ENCODE results near the gene UBR1. TPM values are rescaled to one million over a fixed set of nuclear protein-coding genes. Genes with fewer than 3 reads are reported as not detected.

Gene UBR1
- total RNA-seq (2014; rRNA removed; shearing (Covaris generic)) (19.8 and 20.7 TPM in 2 replicates), total RNA-seq (2022) (33.5 and 38.9 TPM in 2 replicates), Bru-seq, nascent RNA (percentile 81 among the genes with signal in this experiment), BruChase-seq, experiment 1, labeled RNA remaining after a 6-hour chase (percentile 73 among the genes with signal in this experiment), BruChase-seq, experiment 2, labeled RNA remaining after a 2-hour chase (percentile 74 among the genes with signal in this experiment)
- long read RNA-seq, full-length matches to known transcripts = 3 of 14 reads
- long read RNA-seq, partial matches to known transcripts = 5 of 14 reads
- long read RNA-seq, other reads (novel, unspliced or antisense) = 6 of 14 reads

DNA sequence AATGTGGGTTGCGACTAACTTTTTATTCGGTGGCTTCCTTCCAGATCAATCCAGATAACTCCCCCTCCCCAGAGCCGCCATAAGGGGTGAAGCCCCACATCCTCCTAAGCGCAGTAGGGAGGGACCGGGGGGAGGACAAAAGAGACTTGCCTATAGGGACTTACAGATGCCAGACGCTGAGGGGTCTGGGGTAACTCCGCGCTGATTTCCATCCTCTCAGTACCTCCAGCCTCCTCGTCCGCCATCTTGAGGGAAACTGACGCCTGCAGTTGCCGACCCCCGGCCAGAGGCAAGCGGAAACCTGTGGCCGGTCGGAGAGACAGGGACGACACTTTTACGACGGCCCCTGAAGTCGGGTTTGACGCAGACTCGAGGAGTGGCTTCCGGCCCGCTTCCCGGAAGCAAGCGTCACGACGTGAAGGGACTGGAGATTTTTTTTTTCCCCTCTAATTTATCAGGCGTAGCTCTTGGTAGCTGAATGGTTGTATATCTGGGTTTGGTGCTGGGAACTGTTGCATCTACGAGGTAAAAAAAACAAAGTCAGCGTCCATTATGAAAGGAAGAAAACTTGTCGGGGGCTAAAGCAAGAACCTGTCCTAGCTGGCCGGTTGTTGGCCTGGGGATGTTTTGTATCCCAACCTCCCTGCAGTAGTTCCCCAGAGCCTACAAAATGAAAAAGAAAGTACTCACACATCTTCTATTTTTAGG lies at the start of gene UBR1:
TSS of gene UBR1 (minus strand) at position 261 of the 708 bp plus-strand sequence. CDS start at position 245, 16 bp downstream.
- no peaks in the 10 kb centered on the region for H3K9me2 ChIP-seq (ENCODE audit: insufficient read depth, low read length)
- BruUV-seq (replicated peaks) = no TSS peak
- ChIA-PET CTCF (ENCODE audit: unreplicated experiment) (no interaction called here), POLR2A (interaction anchor here (0.6 to 1.5 kb wide), 8 partner anchors 9 to 1816 kb away, joined by 3 to 6 read pairs (median 3); no protein-coding TSS in a partner anchor)
- H3K79me2 ChIP-seq (ENCODE audit: insufficient read depth, low read depth, low read length) = peaks cover 51% of the 10 kb centered on the region
- H3K36me3 ChIP-seq (ENCODE audit: insufficient read depth, low read length) = peaks cover 33% of the 10 kb centered on the region
- H3K27ac ChIP-seq (ENCODE audit: low read depth, low read length, poor library complexity, severe bottlenecking) = peak within 1 kb of the TSS; percentile 66
- H2AFZ ChIP-seq (ENCODE audit: low read length) = peak within 1 kb of the TSS; percentile 95
- H3K4me1 ChIP-seq (ENCODE audit: insufficient read depth, low read length, poor library complexity, severe bottlenecking) = peaks cover 20% of the 10 kb centered on the region
- intact Hi-C loops (cut with micrococcal nuclease; ENCODE audit: unreplicated experiment) = loop anchor here (1.0 kb wide), 1 partner anchor 27 kb away; the partner anchor contains the start of gene TMEM62
- DNase-seq (ENCODE audit: low spot score) = peak; percentile 97
- H3K4me2 ChIP-seq (ENCODE audit: low read length) = peak within 1 kb of the TSS; percentile 84
- TF ChIP-seq, protein P1, sequence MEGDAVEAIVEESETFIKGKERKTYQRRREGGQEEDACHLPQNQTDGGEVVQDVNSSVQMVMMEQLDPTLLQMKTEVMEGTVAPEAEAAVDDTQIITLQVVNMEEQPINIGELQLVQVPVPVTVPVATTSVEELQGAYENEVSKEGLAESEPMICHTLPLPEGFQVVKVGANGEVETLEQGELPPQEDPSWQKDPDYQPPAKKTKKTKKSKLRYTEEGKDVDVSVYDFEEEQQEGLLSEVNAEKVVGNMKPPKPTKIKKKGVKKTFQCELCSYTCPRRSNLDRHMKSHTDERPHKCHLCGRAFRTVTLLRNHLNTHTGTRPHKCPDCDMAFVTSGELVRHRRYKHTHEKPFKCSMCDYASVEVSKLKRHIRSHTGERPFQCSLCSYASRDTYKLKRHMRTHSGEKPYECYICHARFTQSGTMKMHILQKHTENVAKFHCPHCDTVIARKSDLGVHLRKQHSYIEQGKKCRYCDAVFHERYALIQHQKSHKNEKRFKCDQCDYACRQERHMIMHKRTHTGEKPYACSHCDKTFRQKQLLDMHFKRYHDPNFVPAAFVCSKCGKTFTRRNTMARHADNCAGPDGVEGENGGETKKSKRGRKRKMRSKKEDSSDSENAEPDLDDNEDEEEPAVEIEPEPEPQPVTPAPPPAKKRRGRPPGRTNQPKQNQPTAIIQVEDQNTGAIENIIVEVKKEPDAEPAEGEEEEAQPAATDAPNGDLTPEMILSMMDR (conservative IDR thresholded peaks at IDR 0.05; ENCODE audit: low read length) = no peak
- TF ChIP-seq EZH2phosphoT487 (IDR thresholded peaks at IDR 0.05; ENCODE audit: borderline replicate concordance, low read depth, low read length) = no peak
- no peaks in the 10 kb centered on the region for H4K20me1 ChIP-seq (ENCODE audit: insufficient read depth, low read length)
- H3K4me3 ChIP-seq (ENCODE audit: low read depth, low read length, poor library complexity, severe bottlenecking) = peak within 1 kb of the TSS; percentile 91
- no peaks in the 10 kb centered on the region for H3K9me3 ChIP-seq (ENCODE audit: low read length)

- Histone ChIP-seq H4K20me1 (ENCODE audit: insufficient read depth, low read length) (no peaks in the 10 kb centered on the region), H3K9me2 (ENCODE audit: insufficient read depth, low read length) (no peaks in the 10 kb centered on the region), H3K36me3 (ENCODE audit: insufficient read depth, low read length) (peaks cover 97% of the 10 kb centered on the region), H3K79me2 (ENCODE audit: insufficient read depth, low read depth, low read length) (no peaks in the 10 kb centered on the region), H2AFZ (ENCODE audit: low read length) (no peak overlapping the region), H3K4me3 (ENCODE audit: low read depth, low read length, poor library complexity, severe bottlenecking) (no peak overlapping the region), H3K9me3 (ENCODE audit: low read length) (no peaks in the 10 kb centered on the region), H3K27ac (ENCODE audit: low read depth, low read length, poor library complexity, severe bottlenecking) (no peak overlapping the region), H3K4me1 (ENCODE audit: insufficient read depth, low read length, poor library complexity, severe bottlenecking) (no peaks in the 10 kb centered on the region), H3K4me2 (ENCODE audit: low read length) (no peak overlapping the region)
- CTCF ChIA-PET (ENCODE audit: unreplicated experiment) = no interaction called here
- no peak for DNase-seq (ENCODE audit: low spot score)
- no peak for TF ChIP-seq EZH2phosphoT487 (IDR thresholded peaks at IDR 0.05; ENCODE audit: borderline replicate concordance, low read depth, low read length)
- TF ChIP-seq, protein P1 (conservative IDR thresholded peaks at IDR 0.05; ENCODE audit: low read length) = no peak
- POLR2A ChIA-PET = no interaction called here
- no TSS peak for BruUV-seq (replicated peaks)
- intact Hi-C loops (cut with micrococcal nuclease; ENCODE audit: unreplicated experiment) = no loop called here
Observed at GRCh38 chr15:43153269-43153668, 47.4 kb upstream of the UBR1 start.

All from OCI-LY7 (cell line).